NCI-H2196 treated with DMSO at 0.1 percent for 48 hours (cell line): ENCODE data around the gene ASAP2.
"Not testable (repeated sequence)": the region's sequence is repeated elsewhere in the genome, so short reads cannot be mapped to it uniquely, and the experiment has no call there.

ENCODE experiments used
- DNase-seq: peaks from one replicate; lab custom pipeline; 2025; ENCODE audit not compliant: unreplicated experiment; lab: John Stamatoyannopoulos, UW

Gene ASAP2

GRCh38 chr2:9398251-9398650, 191.6 kb downstream of the ASAP2 start:
- not testable (repeated sequence) for DNase-seq

GRCh38 chr2:9398881-9399780, 192.5 kb downstream of the ASAP2 start:
- no peak for DNase-seq

- DNase-seq = no peak
These were observed 193.9 kb downstream of the ASAP2 start for GRCh38 chr2:9400268-9401058.

DNA sequence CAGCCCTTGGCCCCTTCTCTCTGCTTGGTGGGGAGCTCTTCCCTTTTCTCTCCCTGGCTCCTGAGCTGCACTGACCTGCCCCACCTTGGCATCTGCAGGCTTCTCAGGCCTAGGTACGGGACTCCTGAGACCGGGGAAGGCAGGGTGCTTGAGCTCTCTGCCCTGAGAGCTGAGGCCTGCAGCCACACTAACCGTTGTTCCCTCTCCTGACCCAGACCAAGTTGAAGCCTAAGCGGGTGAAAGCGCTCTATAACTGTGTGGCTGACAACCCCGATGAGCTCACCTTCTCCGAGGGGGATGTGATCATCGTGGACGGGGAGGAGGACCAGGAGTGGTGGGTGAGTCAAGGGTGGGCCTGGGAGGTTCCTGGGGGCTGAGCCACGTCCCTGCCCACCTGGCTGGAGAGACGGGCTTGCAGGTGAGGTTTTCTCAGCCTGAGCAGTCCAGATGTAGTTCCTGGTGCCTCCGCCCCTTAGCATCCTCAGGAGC, 194.5 kb downstream of the ASAP2 start:
- DNase-seq = no peak

DNA sequence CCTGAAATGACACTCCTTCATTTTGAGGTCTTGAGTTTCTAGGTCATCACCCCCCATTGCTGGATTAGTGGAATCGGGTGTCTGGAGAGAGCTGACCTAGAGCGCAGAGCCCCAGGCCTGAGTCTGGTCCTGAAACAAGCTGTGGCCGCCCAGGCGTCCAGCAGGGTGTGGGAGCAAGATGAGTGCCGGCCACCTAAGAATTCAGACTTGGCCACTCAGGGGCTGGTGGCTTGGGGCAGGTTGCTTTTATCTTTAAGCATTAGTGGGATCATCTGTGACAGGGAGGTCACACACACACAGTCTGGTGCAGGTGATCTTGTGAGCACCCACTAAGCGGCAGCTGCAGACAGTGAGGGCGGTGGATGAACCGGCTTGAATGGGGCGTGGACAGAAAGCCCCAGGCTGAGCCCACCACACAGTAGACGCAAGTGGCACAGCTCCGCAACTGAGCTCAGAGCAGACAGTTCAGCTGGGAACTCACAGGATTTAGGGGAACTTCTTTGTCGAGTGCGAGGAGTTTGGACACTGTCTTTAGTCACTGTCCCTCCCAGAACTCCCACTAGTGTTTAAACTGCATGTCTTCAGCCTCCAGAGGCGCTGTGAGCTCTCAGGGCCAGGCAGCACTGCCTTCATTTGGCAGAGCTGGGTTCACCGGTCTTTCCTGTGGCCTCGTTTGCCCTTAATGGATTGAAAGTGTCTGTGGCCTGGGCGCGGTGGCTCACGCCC, 195.2 kb downstream of the ASAP2 start:
- DNase-seq = no peak

GRCh38 chr2:9403924-9404323, 197.3 kb downstream of the ASAP2 start:
- no peak for DNase-seq

- no peak for DNase-seq
These were observed 197.8 kb downstream of the ASAP2 start for GRCh38 chr2:9404451-9404850.

- DNase-seq = no peak
These were observed 199.0 kb downstream of the ASAP2 start for GRCh38 chr2:9405636-9406035.

DNA sequence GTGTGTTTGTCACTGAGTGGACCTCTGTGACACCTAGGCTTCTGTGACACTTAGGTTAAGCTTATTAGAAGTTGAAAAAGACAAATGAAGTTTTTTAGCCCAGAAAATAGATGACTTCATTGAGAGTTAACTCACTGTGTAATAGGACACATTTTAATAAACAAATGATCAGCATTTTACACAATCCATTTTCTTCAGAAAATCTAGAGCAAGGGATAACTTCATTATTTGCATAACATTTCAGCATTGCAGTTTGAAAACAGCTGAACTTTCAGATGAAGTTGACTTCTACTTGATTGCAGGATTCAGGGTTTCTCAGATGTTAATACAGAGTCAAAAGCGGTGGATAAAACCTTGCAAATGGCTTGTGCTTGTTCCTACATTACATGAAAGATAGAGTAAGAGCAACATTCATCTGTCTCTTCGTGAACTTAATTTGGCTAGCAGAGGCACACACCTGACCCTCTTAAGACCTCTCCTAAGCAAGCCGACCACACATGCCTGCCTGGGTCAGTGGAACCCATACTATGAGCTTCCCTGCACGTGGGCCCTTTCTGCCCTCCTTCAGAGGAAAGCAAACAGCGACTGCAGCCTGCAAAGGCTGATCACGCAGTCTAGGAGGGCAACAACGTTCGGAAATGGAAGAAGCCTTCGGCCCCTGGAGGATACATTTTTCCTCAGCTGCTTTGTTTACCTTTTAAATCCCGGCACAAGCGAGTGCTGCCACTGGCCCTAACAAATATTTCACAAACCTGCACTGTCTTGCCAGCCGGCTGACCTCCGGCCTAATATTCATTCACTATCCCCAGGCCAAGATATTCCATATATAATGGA, 200.1 kb downstream of the ASAP2 start:
- DNase-seq = no peak

DNA sequence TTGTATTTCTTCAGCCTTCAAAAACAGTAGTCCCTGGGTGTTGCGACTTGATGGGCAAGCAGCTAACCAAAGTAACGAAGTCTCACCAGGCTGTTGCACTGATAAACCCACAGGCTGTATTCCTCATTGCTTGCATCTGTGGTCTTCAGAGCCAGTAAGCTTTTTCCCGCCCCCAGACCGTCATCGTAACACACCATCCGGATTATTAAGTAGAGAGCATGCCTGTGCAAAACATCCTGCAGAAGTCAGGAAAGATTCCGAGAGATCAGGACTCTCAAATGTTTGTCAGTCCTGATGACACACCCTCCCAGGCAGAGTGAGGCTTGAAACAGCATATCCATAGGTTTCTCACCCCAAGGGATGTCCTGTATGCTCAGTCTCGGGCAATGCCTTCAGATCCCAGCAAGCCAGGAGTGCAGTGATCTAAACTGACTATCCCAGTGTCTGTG, 200.8 kb downstream of the ASAP2 start:
- DNase-seq = no peak

DNA sequence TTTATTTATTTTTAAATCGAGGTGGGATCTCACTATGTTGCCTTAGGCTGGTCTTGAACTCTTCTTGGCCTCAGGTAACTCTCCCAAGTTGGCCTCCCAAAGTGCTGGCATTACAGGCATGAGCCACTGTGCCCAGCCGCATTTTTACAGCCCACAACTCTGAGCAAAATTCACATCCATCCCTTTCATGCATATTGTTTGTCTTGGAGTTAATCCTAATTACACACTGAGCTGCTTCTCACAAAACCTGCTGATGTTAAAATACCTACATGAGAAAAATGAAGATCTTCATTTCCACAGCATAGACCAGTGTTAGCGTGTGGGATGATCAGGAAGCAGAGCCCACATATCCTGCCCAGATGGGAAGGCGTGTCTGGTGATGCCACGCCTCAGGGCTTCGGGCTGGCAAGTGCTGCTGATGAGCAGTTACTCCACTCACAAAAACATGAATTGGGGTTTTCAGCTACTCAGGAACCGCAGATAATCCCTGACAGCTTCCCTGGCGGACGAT, 202.1 kb downstream of the ASAP2 start:
- DNase-seq = peak; percentile 7

GRCh38 chr2:9410108-9410507, 203.5 kb downstream of the ASAP2 start:
- no peak for DNase-seq

DNA sequence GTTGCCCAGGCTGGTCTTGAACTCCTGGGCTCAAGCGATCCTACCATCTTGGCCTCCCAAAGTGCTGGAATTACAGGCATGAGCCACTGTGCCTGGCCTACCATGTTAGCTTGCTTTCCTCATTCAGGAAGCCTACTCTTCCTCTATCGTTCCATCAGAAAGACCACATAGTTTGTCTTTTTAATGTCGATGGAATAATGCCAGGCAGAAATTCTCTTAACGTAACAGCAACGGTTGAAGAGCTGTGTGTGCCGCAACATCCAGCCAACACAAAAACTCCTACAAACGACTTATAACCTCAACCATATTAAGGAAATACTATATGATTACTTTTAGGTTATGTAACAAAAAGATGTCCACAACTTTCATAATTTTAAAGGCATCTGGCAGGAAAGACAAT, 206.2 kb downstream of the ASAP2 start:
- DNase-seq = no peak

- DNase-seq = no peak
These were observed 209.0 kb downstream of the ASAP2 start for GRCh38 chr2:9415516-9416169.

- no peak for DNase-seq
These were observed 209.8 kb downstream of the ASAP2 start for GRCh38 chr2:9416267-9416961.

DNA sequence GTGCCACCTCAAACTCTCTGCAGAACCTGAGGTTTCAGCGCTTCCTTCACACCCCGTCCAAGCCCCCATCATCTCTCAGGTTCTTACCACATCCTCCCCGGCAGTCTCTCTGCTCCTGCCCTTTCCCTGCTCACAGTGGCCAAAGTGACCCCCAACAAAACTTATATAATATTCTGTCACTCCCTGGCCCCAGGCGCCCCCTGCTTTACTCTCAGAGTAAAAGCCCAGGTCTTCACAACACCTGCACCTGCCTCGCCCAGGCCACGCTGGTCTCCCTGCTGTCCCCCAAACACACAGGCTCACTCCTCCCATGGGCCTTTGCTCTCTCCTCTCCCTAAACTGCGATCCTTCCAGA, 210.3 kb downstream of the ASAP2 start:
- DNase-seq = no peak

DNA sequence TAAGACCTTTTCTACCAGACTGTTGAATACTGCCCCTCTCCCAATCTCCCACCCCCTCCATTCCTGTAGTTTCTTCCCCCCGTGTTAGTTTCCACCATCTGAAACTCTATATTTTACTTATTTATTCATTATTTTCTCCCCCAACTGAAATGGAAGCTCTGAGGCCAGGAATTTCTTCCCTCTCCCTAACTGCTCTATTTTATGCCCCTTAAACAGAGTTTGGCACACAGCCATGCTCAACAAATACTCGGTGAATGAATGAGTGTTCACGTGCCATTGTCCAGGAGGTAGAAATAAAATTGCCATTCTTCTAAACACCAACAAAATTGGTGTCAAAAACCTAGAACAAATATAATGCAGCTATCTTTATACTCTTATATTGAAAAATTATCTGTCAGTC, 211.1 kb downstream of the ASAP2 start:
- DNase-seq = no peak

DNA sequence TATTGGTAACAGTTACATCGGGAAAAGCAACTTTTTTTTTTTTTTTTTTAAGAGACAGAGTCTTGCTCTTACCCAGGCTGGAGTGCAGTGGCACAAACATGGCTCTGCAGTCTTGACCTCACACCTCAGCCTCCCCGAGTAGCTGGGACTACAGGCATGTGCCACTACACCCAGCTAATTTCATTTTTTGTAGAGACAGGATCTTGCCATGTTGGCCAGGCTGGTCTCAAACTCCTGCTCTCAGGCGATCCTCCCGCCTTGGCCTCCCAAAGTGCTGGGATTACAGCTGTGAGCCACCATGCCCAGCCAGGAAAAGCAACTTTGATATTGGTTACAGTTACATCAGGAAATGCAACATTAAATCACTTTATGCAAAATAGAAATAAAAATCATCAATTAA, 212.1 kb downstream of the ASAP2 start:
- no peak for DNase-seq

- DNase-seq = no peak
These were observed 212.9 kb downstream of the ASAP2 start for GRCh38 chr2:9419541-9419940.
